ENCODE measurements around the gene TFCP2L1. TPM values are rescaled to one million over a fixed set of nuclear protein-coding genes. Genes with fewer than 3 reads are reported as not detected.

Gene TFCP2L1
- total RNA-seq, 4 donors from 2014 or later: 0.20 to 0.63 (median 0.41) TPM

GRCh38 chr2:121235542-121235941 is 49.5 kb downstream of the TFCP2L1 start:
- no peak overlapping the region for H3K27ac ChIP-seq

DNA sequence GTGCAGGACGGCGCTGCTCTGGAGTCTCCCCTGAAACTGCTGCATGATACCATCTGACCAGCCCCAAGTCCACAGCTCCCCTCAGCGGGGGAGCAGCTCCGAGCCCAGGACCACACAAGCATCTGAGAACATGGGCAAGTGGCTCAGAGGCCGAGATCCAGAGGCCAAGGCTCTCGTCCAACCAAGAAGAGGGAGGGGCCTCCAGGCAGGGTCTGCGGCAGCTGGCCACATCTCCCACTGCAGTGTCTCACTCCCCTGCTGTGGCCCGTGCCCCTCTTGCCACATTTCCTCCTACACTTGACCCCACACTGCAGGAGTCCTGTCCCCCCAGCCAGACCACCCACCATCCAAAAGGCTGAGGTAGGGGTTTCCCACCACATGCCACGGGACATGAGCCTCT is 50.2 kb downstream of the TFCP2L1 start:
- TF ChIP-seq CTCF (IDR thresholded peaks at IDR 0.05) (no peak), EP300 (IDR thresholded peaks at IDR 0.05) (no peak), POLR2A (IDR thresholded peaks at IDR 0.05) (no peak)
- no peaks in the 10 kb centered on the region for H3K4me1 ChIP-seq
- H3K27ac ChIP-seq: no peak overlapping the region
- H3K4me3 ChIP-seq: no peak overlapping the region
- no peak for DNase-seq (ENCODE audit: low spot score in 2 of 2)
- H3K9me3 ChIP-seq: no peaks in the 10 kb centered on the region
- 69 to 80% methylated on average over 8 of the region's 9 CpGs for WGBS, 2 donors
- no peaks in the 10 kb centered on the region for H3K27me3 ChIP-seq
- no peaks in the 10 kb centered on the region for H3K36me3 ChIP-seq

More at GRCh38 chr2:121235542-121235941, 49.5 kb downstream of the TFCP2L1 start:
- 73 to 80% methylated on average over 2 of the region's 2 CpGs for WGBS, 2 donors
- Histone ChIP-seq H3K4me3 (no peak overlapping the region), H3K36me3 (no peaks in the 10 kb centered on the region), H3K9me3 (no peaks in the 10 kb centered on the region), H3K27me3 (no peaks in the 10 kb centered on the region), H3K4me1 (no peaks in the 10 kb centered on the region)
- no peak for TF ChIP-seq POLR2A (IDR thresholded peaks at IDR 0.05)
- TF ChIP-seq EP300 (IDR thresholded peaks at IDR 0.05): no peak
- TF ChIP-seq CTCF (IDR thresholded peaks at IDR 0.05): no peak
- DNase-seq (ENCODE audit: low spot score in 2 of 2): no peak

DNA sequence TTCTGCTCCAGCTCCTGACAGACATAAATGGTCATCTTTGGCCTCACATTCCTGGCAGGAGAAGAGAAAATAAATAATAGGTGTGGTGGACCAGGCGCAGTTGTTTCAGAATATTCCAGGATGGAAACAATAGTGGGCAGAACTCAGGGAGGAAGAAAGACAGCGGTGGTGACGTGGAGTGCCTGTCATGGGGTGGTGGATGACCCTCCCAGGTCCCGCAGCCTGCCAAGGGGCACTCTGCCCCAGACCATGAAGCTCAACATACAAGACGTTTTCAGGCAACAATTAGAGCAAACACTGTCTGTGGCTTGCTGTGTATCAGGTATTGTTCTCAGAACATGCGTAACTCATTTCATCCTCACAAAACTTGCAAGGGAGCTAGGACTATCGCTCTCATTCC is 50.9 kb downstream of the TFCP2L1 start:
- TF ChIP-seq EP300 (IDR thresholded peaks at IDR 0.05) (no peak), POLR2A (IDR thresholded peaks at IDR 0.05) (no peak), CTCF (IDR thresholded peaks at IDR 0.05) (no peak)
- Histone ChIP-seq H3K27ac (no peak overlapping the region), H3K9me3 (no peaks in the 10 kb centered on the region), H3K27me3 (no peaks in the 10 kb centered on the region), H3K36me3 (no peaks in the 10 kb centered on the region), H3K4me1 (no peaks in the 10 kb centered on the region), H3K4me3 (no peak overlapping the region)
- WGBS, 2 donors: 72 to 75% methylated on average over 7 of the region's 7 CpGs
- DNase-seq (ENCODE audit: low spot score in 2 of 2): no peak

DNA sequence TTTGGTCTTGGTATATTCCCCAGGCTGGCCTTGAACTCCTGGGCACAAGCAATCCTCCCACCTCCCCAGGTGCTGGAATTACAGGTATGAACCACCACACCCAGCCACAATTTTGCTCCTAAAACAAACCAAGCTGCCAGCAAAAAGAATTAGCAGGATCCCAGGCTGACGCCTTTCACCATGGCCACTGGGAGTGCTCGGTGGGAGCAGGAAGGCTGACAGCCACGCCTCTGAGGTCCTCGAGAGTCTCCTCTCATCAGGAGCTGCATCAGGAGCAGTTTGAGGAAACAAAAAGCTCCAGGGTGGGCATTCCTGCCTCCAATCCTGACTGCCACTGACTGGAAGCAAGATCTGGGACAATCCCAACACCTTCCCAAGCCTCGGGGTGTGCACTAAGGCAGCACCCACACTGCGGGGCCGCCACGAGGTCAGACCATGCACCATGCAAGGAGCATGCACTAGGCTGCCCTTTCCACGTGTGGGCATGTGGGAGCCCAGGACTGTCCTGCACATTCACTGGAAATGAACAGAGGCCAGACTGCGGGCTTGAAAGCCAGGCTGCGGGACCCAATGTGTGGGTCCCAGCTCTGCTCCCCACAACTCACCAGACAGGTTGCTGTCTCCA is 51.4 kb downstream of the TFCP2L1 start:
- Histone ChIP-seq H3K36me3 (no peaks in the 10 kb centered on the region), H3K27me3 (no peaks in the 10 kb centered on the region), H3K9me3 (no peaks in the 10 kb centered on the region), H3K4me3 (no peak overlapping the region), H3K27ac (no peak overlapping the region), H3K4me1 (no peaks in the 10 kb centered on the region)
- TF ChIP-seq EP300 (IDR thresholded peaks at IDR 0.05): no peak
- TF ChIP-seq CTCF (IDR thresholded peaks at IDR 0.05): no peak
- no peak for TF ChIP-seq POLR2A (IDR thresholded peaks at IDR 0.05)
- 72 to 85% methylated on average over 9 to 11 of the region's 11 CpGs for WGBS, 2 donors
- DNase-seq (ENCODE audit: low spot score in 2 of 2): no peak

DNA sequence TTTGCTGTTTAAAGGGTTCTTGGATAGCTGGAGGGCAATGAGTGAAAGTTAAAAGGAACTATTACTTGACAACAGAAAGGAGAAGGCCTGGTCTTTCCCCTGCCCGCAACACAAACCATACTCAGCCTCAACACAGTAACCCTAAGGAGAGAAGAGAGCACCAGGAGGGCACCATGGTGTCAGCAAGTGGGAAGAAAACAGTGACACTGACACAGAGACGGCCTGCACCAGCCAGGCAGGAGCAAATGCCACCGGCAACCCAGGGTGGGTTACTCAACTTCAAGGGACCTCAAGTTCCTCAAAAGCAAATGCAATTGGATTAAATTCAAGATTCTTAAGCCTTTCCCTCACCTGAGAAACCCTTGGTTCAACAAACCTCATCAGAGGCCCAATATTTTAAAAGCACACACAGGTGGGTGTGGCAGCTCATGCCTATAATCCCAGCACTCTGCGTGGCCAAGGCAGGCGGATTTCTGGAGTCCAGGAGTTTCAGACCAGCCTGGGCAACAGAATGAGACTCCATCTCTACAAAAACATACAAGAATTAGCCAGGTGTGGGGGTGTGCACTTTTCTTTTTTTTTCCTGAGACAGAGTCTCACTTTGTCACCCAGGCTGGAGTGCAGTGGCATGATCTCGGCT is 52.3 kb downstream of the TFCP2L1 start:
- no peaks in the 10 kb centered on the region for H3K9me3 ChIP-seq
- no peak for DNase-seq (ENCODE audit: low spot score in 2 of 2)
- 84 to 87% methylated on average over 6 of the region's 6 CpGs for WGBS, 2 donors

More for the DNA sequence above, 52.3 kb downstream of the TFCP2L1 start:
- H3K27ac ChIP-seq: no peak overlapping the region
- H3K27me3 ChIP-seq: no peaks in the 10 kb centered on the region
- H3K4me3 ChIP-seq: no peak overlapping the region
- TF ChIP-seq CTCF (IDR thresholded peaks at IDR 0.05) (no peak), EP300 (IDR thresholded peaks at IDR 0.05) (no peak), POLR2A (IDR thresholded peaks at IDR 0.05) (no peak)
- no peaks in the 10 kb centered on the region for H3K36me3 ChIP-seq
- no peaks in the 10 kb centered on the region for H3K4me1 ChIP-seq
